ENCODE data around the gene PPM1J. TPM values are rescaled to one million over a fixed set of nuclear protein-coding genes. Genes with fewer than 3 reads are reported as not detected.

PPM1J gene
- total and polyA plus RNA-seq, 9 of the 15 experiments (the other 6 are each of a cell fraction or from before 2014, with no cell fraction given): 0.25 to 10.5 (median 4.2) TPM

GRCh38 chr1:112708002-112708448 is 7.1 kb downstream of the PPM1J start (continued):
- no peak for TF ChIP-seq CXXC5 (CRISPR knock-in tag; IDR thresholded peaks at IDR 0.05)

GRCh38 chr1:112707221-112708001 is 7.7 kb downstream of the PPM1J start:
- Histone ChIP-seq H3K36me3 (ENCODE audit: control insufficient read depth, insufficient read depth, low read length) (peaks cover 23% of the 10 kb centered on the region), H3K4me3 (peak overlapping the region; percentile 94), H3K9me3 (replicated peaks; ENCODE audit: control insufficient read depth, insufficient read depth, low read depth, low read length) (no peaks in the 10 kb centered on the region), H3K4me1 (replicated peaks in 1 of 2; ENCODE audit: control insufficient read depth in 2 of 2, insufficient read depth in 2 of 2, low read length in 2 of 2) (peaks cover 42 to 44% of the 10 kb centered on the region in 2 experiments), H3K9ac (ENCODE audit: insufficient read depth in 1 of 2, low read depth in 2 of 2, low read length in 2 of 2) (peak overlapping the region; percentile 83 to 93), H3K79me2 (ENCODE audit: control insufficient read depth, insufficient read depth, low read length) (peaks cover 45% of the 10 kb centered on the region), H3K9me1 (ENCODE audit: control insufficient read depth, insufficient read depth, low read length) (no peaks in the 10 kb centered on the region), H4K20me1 (replicated peaks; ENCODE audit: control insufficient read depth, insufficient read depth, low read length) (no peaks in the 10 kb centered on the region), H2AFZ (ENCODE audit: low read depth, low read length) (peak overlapping the region; percentile 91), H3K27me3 (ENCODE audit: control insufficient read depth in 2 of 2, insufficient read depth in 2 of 2, low read length in 2 of 2) (no peaks in the 10 kb centered on the region), H3K27ac (ENCODE audit: extremely low read depth, low read depth, low read length) (peak overlapping the region; percentile 97; the same call in 2 of the 3 replicates), H3K4me2 (ENCODE audit: insufficient read depth, low read length) (peak overlapping the region; percentile 98)
- intact Hi-C loops (cut with micrococcal nuclease) (loop anchor here (1.0 to 10.0 kb wide), 4 partner anchors 34 to 316 kb away; no protein-coding TSS in a partner anchor), in situ Hi-C loops (cut with MboI) (loop anchor here (5.0 kb wide), 3 partner anchors 90 to 315 kb away; partner anchors contain the start of genes CAPZA1 and ST7L)
- ChIA-PET POLR2A (interaction anchor here (0.6 to 2.4 kb wide), 5 partner anchors 8 to 46 kb away, joined by 3 to 15 read pairs (median 3); no protein-coding TSS in a partner anchor), CTCF (ENCODE audit: low intra/inter-chr PET ratio) (interaction anchor here (0.7 to 3.2 kb wide), 7 partner anchors 34 to 337 kb away, joined by 3 to 21 read pairs (median 4); no protein-coding TSS in a partner anchor)
- peak; percentile 66 for FAIRE-seq
- no TSS peak for BruUV-seq (replicated peaks)
- ATAC-seq: peak; percentile 74
- peak; percentile 88 to 95 (median 92) for DNase-seq (ENCODE audit: extremely low read depth in 1 of 4, low spot score in 3 of 4)
- 12% methylated on average over 28 of the region's 42 CpGs for WGBS (ENCODE audit: insufficient coverage, low coverage, missing lambda C conversion rate)
- no peak for TF ChIP-seq ZNF121 (CRISPR knock-in tag; conservative IDR thresholded peaks at IDR 0.05)
- peak; percentile 15 for TF ChIP-seq RBBP5 (IDR thresholded peaks at IDR 0.05; ENCODE audit: borderline replicate concordance, insufficient read depth, low read length, poor library complexity, severe bottlenecking)
- no peak for TF ChIP-seq ZNF143 (CRISPR knock-in tag; IDR thresholded peaks at IDR 0.05)
- 0 out of 2 replicates have a peak, but pooled peaks have one; percentile 29 for TF ChIP-seq PKNOX1 (IDR thresholded peaks at IDR 0.05)
- TF ChIP-seq RAD51 (IDR thresholded peaks at IDR 0.05; ENCODE audit: borderline replicate concordance, low read depth): 0 out of 2 replicates have a peak, but pooled peaks have one; percentile 10
- peak; percentile 97 for TF ChIP-seq HMGXB4 (CRISPR knock-in tag; IDR thresholded peaks at IDR 0.05)
- TF ChIP-seq ILF3 (IDR thresholded peaks at IDR 0.05; ENCODE audit: borderline replicate concordance): no peak; the same call in 1 of the 2 replicates
- no peak for TF ChIP-seq ZNF584 (CRISPR knock-in tag; IDR thresholded peaks at IDR 0.05; ENCODE audit: low read depth)
- 0 out of 2 replicates have a peak, but pooled peaks have one; percentile 22 for TF ChIP-seq NR3C1 (CRISPR knock-in tag; IDR thresholded peaks at IDR 0.05)
- TF ChIP-seq SMARCA4 (IDR thresholded peaks at IDR 0.05): 0 out of 2 replicates have a peak, but pooled peaks have one; percentile 12
- TF ChIP-seq CTBP1 (IDR thresholded peaks at IDR 0.05; ENCODE audit: borderline replicate concordance): peak; percentile 88
- TF ChIP-seq KDM2B (CRISPR knock-in tag; IDR thresholded peaks at IDR 0.05): 0 out of 2 replicates have a peak, but pooled peaks have one; percentile 9
- TF ChIP-seq GABPB1 (CRISPR knock-in tag; IDR thresholded peaks at IDR 0.05): peak; percentile 58
- TF ChIP-seq KLF6 (CRISPR knock-in tag; IDR thresholded peaks at IDR 0.05; ENCODE audit: borderline replicate concordance): peak; percentile 59; the same call in 1 of the 2 replicates
- TF ChIP-seq TGIF2 (CRISPR knock-in tag; IDR thresholded peaks at IDR 0.05): peak; percentile 61; the same call in 1 of the 2 replicates
- TF ChIP-seq ZNF253 (CRISPR knock-in tag; conservative IDR thresholded peaks at IDR 0.05): no peak
